ENCODE results near the gene KCNIP4. TPM values are rescaled to one million over a fixed set of nuclear protein-coding genes. Genes with fewer than 3 reads are reported as not detected.

The KCNIP4 gene
- total and polyA plus RNA-seq, 11 donors: 0.19 TPM; not detected in 10

GRCh38 chr4:20832826-20833225 lies 1115.7 kb downstream of the KCNIP4 start:
- WGBS, 4 donors: 72 to 80% (median 75%) methylated on average over 3 of the region's 3 CpGs
- ATAC-seq: no peak

GRCh38 chr4:20831746-20832145 lies 1116.8 kb downstream of the KCNIP4 start:
- no peaks in the 10 kb centered on the region for H3K9me3 ChIP-seq
- H3K36me3 ChIP-seq: no peaks in the 10 kb centered on the region
- H3K4me3 ChIP-seq: no peak overlapping the region
- DNase-seq: no peak
- no peak for ATAC-seq
- H3K27ac ChIP-seq: no peak overlapping the region
- no peaks in the 10 kb centered on the region for H3K4me1 ChIP-seq
- intact Hi-C loops (cut with DNase I): no loop called here
- no peak for TF ChIP-seq CTCF (IDR thresholded peaks at IDR 0.05)
- TF ChIP-seq POLR2A (IDR thresholded peaks at IDR 0.05): no peak
- 70 to 88% (median 75%) methylated on average over 1 of the region's 1 CpG for WGBS, 4 donors
- no peaks in the 10 kb centered on the region for H3K27me3 ChIP-seq

More at GRCh38 chr4:20832826-20833225, 1115.7 kb downstream of the KCNIP4 start:
- TF ChIP-seq POLR2A (IDR thresholded peaks at IDR 0.05): no peak
- TF ChIP-seq CTCF (IDR thresholded peaks at IDR 0.05): no peak
- no peak overlapping the region for H3K27ac ChIP-seq
- H3K27me3 ChIP-seq: no peaks in the 10 kb centered on the region
- no peak for DNase-seq
- H3K36me3 ChIP-seq: no peaks in the 10 kb centered on the region
- no peaks in the 10 kb centered on the region for H3K9me3 ChIP-seq
- intact Hi-C loops (cut with DNase I): no loop called here
- H3K4me3 ChIP-seq: no peak overlapping the region
- H3K4me1 ChIP-seq: no peaks in the 10 kb centered on the region

GRCh38 chr4:20829617-20830357 lies 1118.8 kb downstream of the KCNIP4 start:
- no peaks in the 10 kb centered on the region for H3K9me3 ChIP-seq
- WGBS, 4 donors: 52 to 82% (median 62%) methylated on average over 5 of the region's 5 CpGs
- DNase-seq (no peak), ATAC-seq (no peak)
- H3K27ac ChIP-seq: no peak overlapping the region
- no peaks in the 10 kb centered on the region for H3K27me3 ChIP-seq
- H3K4me3 ChIP-seq: no peak overlapping the region
- H3K36me3 ChIP-seq: no peaks in the 10 kb centered on the region
- intact Hi-C loops (cut with DNase I): no loop called here
- no peak for TF ChIP-seq CTCF (IDR thresholded peaks at IDR 0.05)
- no peak for TF ChIP-seq POLR2A (IDR thresholded peaks at IDR 0.05)
- H3K4me1 ChIP-seq: no peaks in the 10 kb centered on the region

GRCh38 chr4:20825505-20825904 lies 1123.1 kb downstream of the KCNIP4 start:
- WGBS, 4 donors: 66 to 77% (median 69%) methylated on average over 3 of the region's 3 CpGs
- no peak for TF ChIP-seq CTCF (IDR thresholded peaks at IDR 0.05)
- TF ChIP-seq POLR2A (IDR thresholded peaks at IDR 0.05): no peak
- H3K4me3 ChIP-seq: no peak overlapping the region
- ATAC-seq: no peak
- DNase-seq: no peak
- no peaks in the 10 kb centered on the region for H3K27me3 ChIP-seq
- no peaks in the 10 kb centered on the region for H3K9me3 ChIP-seq
- intact Hi-C loops (cut with DNase I): no loop called here
- H3K36me3 ChIP-seq: no peaks in the 10 kb centered on the region
- H3K4me1 ChIP-seq: no peaks in the 10 kb centered on the region
- no peak overlapping the region for H3K27ac ChIP-seq

Measured in heart left ventricle (tissue), 16 donors.